GM13977 (cell line): Measurements from ENCODE around the gene STEEP1.
A peak's percentile ranks its signal among the peaks of the same experiment; 100 is the strongest.

Experiments
- DNase-seq: peaks from one replicate; pipeline ENCODE4 v3.0.0; 2012; ENCODE audit warnings: low spot score
- CTCF ChIP-seq: IDR thresholded peaks from 2 replicates; pipeline ENCODE4 v1.5.1; 2012; ENCODE audit warnings: mild to moderate bottlenecking, control low read depth; ENCODE audit not compliant: insufficient read depth; ENCODE audit errors: extremely low read depth, missing control alignments
- in situ Hi-C: fragments of 300-500 bp; cut with MboI; formaldehyde crosslinking; loops from one replicate; pipeline ENCODE4 v1.12.0; 2022; ENCODE audit warnings: low sequenced_read_pairs, low pct_unique_long_range_greater_than_20kb, mixed read lengths, inconsistent platforms; ENCODE audit not compliant: unreplicated experiment

Gene STEEP1

DNA sequence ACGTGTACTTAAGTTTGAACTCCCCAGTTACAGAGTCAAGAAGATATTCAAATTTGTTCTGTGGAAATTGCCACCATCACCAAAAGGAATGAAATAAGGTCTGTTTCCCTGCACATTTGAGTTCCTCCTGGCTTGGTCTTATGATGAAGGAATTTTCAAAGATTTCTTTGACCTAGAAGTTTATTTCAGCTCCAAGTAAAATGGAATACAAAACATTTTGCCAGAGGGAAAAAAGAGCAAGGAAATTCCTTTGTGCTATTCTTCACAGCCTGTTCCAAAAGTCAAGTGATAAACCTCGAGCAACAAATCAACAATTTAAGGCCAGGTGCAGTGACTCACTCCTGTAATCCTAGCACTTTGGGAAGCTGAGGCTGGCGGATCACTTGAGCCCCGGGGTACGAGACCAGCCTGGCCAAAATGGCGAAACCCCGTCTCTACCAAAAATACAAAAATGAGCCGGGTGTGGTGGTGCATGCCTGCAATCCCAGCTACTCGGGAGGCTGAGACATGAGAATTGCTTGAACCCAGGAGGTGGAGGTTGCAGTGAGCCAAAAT lies 37.6 kb upstream of the STEEP1 start:
- TF ChIP-seq CTCF = no peak
- in situ Hi-C loops = no loop called here
- DNase-seq = no peak

GRCh38 chrX:119589810-119590209 lies 24.6 kb upstream of the STEEP1 start:
- in situ Hi-C loops = no loop called here
- DNase-seq = no peak
- TF ChIP-seq CTCF = no peak

DNA sequence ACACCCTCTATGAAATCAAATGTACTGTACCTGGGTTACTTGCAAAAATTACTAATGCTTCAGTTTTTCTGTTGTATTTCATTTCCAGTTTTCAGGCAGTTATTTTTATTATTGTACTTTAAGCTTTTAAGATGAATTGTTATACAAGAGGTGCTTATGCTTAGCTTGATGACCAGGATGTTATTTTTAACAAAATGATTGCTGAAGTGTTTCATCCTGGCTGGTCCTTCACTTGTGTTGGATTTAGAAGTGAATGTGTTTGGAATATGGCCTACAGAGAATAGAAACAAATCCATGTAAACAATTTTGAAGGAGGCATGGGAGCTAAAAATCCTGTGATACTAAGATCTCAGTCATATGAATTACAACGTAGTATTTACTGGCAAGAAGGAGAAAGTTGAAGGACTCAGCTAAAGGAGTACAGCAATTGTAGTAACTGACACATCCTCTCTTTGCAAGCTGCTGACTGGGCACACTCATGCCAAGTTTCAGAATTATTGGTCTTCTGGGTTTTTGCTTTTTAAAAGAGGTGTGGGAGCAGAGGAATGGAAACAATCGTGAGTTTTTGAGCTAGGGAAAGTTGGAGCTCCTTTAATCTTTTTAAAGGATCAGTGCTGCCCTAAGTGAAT lies 18.3 kb upstream of the STEEP1 start:
- DNase-seq = no peak
- no peak for TF ChIP-seq CTCF
- in situ Hi-C loops = no loop called here

- no peak for TF ChIP-seq CTCF
- in situ Hi-C loops = no loop called here
- no peak for DNase-seq
Measured at GRCh38 chrX:119579414-119579813, 14.2 kb upstream of the STEEP1 start.

DNA sequence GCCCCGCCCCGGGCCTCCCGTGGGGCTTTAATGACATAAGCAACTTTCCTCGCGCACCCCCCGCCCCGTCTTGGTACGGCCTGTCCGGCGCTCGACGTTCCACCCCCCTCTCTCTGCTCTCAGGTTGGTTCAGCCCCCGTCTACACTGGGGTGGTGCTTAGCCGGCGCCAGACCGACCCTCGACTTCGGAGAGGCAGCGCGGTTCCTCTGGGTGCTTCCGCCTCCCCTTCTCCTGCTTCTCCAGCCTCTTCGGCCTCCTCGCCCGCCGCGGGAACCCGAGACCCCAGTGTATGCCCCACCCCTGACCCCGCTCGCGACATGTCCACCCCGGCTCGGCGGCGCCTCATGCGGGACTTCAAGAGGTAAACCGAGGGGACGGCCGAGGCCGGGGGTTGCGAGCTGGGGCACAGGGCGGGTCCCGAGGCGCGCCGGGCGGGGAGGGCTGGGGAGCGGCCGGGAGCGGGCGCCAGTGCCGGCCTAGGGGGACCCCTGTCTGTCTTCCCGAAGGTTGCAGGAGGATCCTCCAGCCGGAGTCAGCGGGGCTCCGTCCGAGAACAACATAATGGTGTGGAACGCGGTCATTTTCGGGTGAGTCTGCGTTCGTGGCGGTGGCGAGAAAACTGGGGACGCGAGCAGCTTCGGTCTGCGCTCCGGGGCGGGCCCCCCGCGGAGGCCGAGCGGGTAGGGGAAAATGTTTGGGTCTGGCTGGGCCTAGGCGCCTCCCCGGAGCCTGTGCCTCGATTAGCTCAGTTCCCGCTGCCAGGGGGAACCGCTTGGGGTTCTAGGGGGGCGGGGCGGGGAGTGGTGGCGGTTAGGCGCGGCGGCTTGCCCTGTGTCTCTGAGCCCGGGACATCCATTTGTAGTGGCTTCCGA lies 9.4 kb upstream of the STEEP1 start, which contains the start of gene UBE2A:
Gene UBE2A, plus strand, starts transcription at position 170 of the 873 bp plus-strand sequence. Its CDS starts 149 bp downstream, at position 319.
- in situ Hi-C loops = no loop called here
- TF ChIP-seq CTCF = peak; percentile 14
- peak; percentile 94 for DNase-seq

- TF ChIP-seq CTCF = no peak
- DNase-seq = peak; percentile 47
- in situ Hi-C loops = no loop called here
Measured at GRCh38 chrX:119573840-119574393, 8.7 kb upstream of the STEEP1 start.
